ENCODE measurements around the gene CHL1. TPM values are rescaled to one million over a fixed set of nuclear protein-coding genes. Genes with fewer than 3 reads are reported as not detected.
A peak's percentile ranks its signal among the peaks of the same experiment; 100 is the strongest.

Gene CHL1
- polyA plus RNA-seq, 2 of the 4 experiments (the other 2 are of a cell fraction) = 0.05 TPM; not detected in 1

DNA sequence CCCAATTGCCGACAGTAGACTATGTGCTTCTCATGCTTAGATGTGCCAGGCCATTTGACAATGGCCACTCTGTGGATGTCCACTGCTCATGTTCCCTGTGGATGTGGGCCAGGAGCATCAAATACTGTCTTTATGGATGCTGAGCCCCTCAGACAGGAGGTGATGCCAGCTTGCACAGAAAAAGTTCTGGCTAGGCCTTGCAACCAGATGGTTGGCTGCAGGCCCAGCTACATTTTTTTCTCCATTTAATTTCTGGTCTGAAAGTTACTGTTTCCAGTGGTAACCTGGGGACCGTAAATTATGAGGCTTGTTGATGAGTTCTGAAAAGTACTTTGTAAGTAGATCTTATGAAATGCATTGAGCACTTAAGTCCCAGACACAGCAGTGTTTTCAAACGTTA lies 228.5 kb downstream of the CHL1 start:
- no peak overlapping the region; the same call in 2 of the 3 replicates for H3K4me2 ChIP-seq
- FAIRE-seq = no peak
- 0 out of 3 replicates have a peak, but pooled peaks cover 2% of the 10 kb centered on the region for H3K9me3 ChIP-seq
- 9% methylated on average over 3 of the region's 3 CpGs for WGBS (ENCODE audit: missing lambda C conversion rate)
- no peak for DNase-seq (ENCODE audit: low read depth in 1 of 2, low spot score in 1 of 2)
- H3K4me1 ChIP-seq = peaks cover 19% of the 10 kb centered on the region; the same call in 2 of the 3 replicates
- no peak for ATAC-seq
- no peak for TF ChIP-seq RNF2 (IDR thresholded peaks at IDR 0.05; ENCODE audit: borderline replicate concordance, low read depth)
- TF ChIP-seq HMGXB4 (CRISPR knock-in tag; IDR thresholded peaks at IDR 0.05; ENCODE audit: borderline replicate concordance) = no peak
- TF ChIP-seq, protein P1, sequence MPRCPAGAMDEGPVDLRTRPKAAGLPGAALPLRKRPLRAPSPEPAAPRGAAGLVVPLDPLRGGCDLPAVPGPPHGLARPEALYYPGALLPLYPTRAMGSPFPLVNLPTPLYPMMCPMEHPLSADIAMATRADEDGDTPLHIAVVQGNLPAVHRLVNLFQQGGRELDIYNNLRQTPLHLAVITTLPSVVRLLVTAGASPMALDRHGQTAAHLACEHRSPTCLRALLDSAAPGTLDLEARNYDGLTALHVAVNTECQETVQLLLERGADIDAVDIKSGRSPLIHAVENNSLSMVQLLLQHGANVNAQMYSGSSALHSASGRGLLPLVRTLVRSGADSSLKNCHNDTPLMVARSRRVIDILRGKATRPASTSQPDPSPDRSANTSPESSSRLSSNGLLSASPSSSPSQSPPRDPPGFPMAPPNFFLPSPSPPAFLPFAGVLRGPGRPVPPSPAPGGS (IDR thresholded peaks at IDR 0.05) = no peak
- no peak for TF ChIP-seq TFCP2L1 (CRISPR knock-in tag; IDR thresholded peaks at IDR 0.05)
- TF ChIP-seq JUNB (IDR thresholded peaks at IDR 0.05) = no peak
- TF ChIP-seq PBX3 (IDR thresholded peaks at IDR 0.05) = no peak
- no peak for TF ChIP-seq FOSL2 (IDR thresholded peaks at IDR 0.05)
- no peak for TF ChIP-seq FOSL2 (CRISPR knock-in tag; IDR thresholded peaks at IDR 0.05)
- no peak for TF ChIP-seq EP300 (IDR thresholded peaks at IDR 0.05)
- TF ChIP-seq HOXA7 (CRISPR knock-in tag; IDR thresholded peaks at IDR 0.05) = no peak
- TF ChIP-seq ATOH8 (CRISPR knock-in tag; IDR thresholded peaks at IDR 0.05; ENCODE audit: low read depth) = no peak
- no peak for TF ChIP-seq BHLHE40 (IDR thresholded peaks at IDR 0.05; ENCODE audit: low read depth, low read length)
- no peak for TF ChIP-seq EHMT2 (IDR thresholded peaks at IDR 0.05; ENCODE audit: low read depth)
- no peak for TF ChIP-seq CTCF (IDR thresholded peaks at IDR 0.05)
- TF ChIP-seq RAD21 (conservative IDR thresholded peaks at IDR 0.05 in 1 of 2, IDR thresholded peaks at IDR 0.05 in 1 of 2) = no peak
- no peak for TF ChIP-seq HOXB13 (CRISPR knock-in tag; IDR thresholded peaks at IDR 0.05; ENCODE audit: low read depth)
- no peak for TF ChIP-seq EHF (CRISPR knock-in tag; IDR thresholded peaks at IDR 0.05)
- TF ChIP-seq HDAC2 (IDR thresholded peaks at IDR 0.05) = no peak
- no peak for TF ChIP-seq ESRRA (IDR thresholded peaks at IDR 0.05; ENCODE audit: borderline replicate concordance, low read length)
- no peak for TF ChIP-seq GATA3 (IDR thresholded peaks at IDR 0.05; ENCODE audit: borderline replicate concordance)
- no peak overlapping the region for H3K4me3 ChIP-seq
- CTCF ChIA-PET = no interaction called here
- POLR2A ChIA-PET = no interaction called here
- H3K27ac ChIP-seq = peak overlapping the region; percentile 51 to 56; a peak in 3 of 6 replicates

GRCh38 chr3:426072-426471 lies 229.5 kb downstream of the CHL1 start:
- H3K4me1 ChIP-seq = peaks cover 19% of the 10 kb centered on the region; the same call in 2 of the 3 replicates
- peak; percentile 5 to 55 for DNase-seq (ENCODE audit: low read depth in 1 of 2, low spot score in 1 of 2)
- POLR2A ChIA-PET = no interaction called here
- H3K4me2 ChIP-seq = peak overlapping the region; percentile 47
- peak; percentile 60 to 70; a peak in 3 of 6 replicates for ATAC-seq
- no peak overlapping the region for H3K4me3 ChIP-seq
- WGBS (ENCODE audit: missing lambda C conversion rate) = 0% methylated on average over 1 of the region's 1 CpG
- no peaks in the 10 kb centered on the region for H3K9me3 ChIP-seq
- no peak for FAIRE-seq
- CTCF ChIA-PET = no interaction called here
- TF ChIP-seq HDAC2 (IDR thresholded peaks at IDR 0.05) (no peak), FOSB (CRISPR knock-in tag; IDR thresholded peaks at IDR 0.05) (no peak), FOSL2 (IDR thresholded peaks at IDR 0.05) (no peak), FOSL2 (CRISPR knock-in tag; IDR thresholded peaks at IDR 0.05) (0 out of 2 replicates have a peak, but pooled peaks have one; percentile 17), NFE2L2 (conservative IDR thresholded peaks at IDR 0.05; ENCODE audit: low read length) (no peak), JUNB (IDR thresholded peaks at IDR 0.05) (no peak; the same call in 1 of the 2 replicates), HOXB5 (CRISPR knock-in tag; IDR thresholded peaks at IDR 0.05) (no peak)
- H3K27ac ChIP-seq = peak overlapping the region in 1 of 2 experiments; percentile 56; a peak in 2 of 6 replicates

All from A549 (cell line).